Measurements from ENCODE around the gene BBS2.
A peak's percentile ranks its signal among the peaks of the same experiment; 100 is the strongest.
"Not testable (repeated sequence)": the region's sequence is repeated elsewhere in the genome, so short reads cannot be mapped to it uniquely, and the experiment has no call there.

BBS2 gene

GRCh38 chr16:56520251-56520577 is 390 bp upstream of the BBS2 start:
- no peak for DNase-seq

GRCh38 chr16:56518425-56518824 is 1.4 kb downstream of the BBS2 start:
- DNase-seq = no peak

- DNase-seq = no peak
Observed at GRCh38 chr16:56517206-56517605, 2.6 kb downstream of the BBS2 start.

GRCh38 chr16:56515665-56516064 is 4.2 kb downstream of the BBS2 start:
- DNase-seq = no peak

GRCh38 chr16:56514845-56515244 is 5.0 kb downstream of the BBS2 start:
- no peak for DNase-seq

GRCh38 chr16:56513972-56514371 is 5.9 kb downstream of the BBS2 start:
- DNase-seq = peak; percentile 87

GRCh38 chr16:56513091-56513490 is 6.7 kb downstream of the BBS2 start:
- DNase-seq = no peak

GRCh38 chr16:56512025-56512424 is 7.8 kb downstream of the BBS2 start:
- DNase-seq = no peak

GRCh38 chr16:56510544-56510943 is 9.3 kb downstream of the BBS2 start:
- no peak for DNase-seq

- DNase-seq = no peak
Observed at GRCh38 chr16:56506941-56507340, 12.9 kb downstream of the BBS2 start.

- DNase-seq = no peak
Observed at GRCh38 chr16:56505181-56505580, 14.6 kb downstream of the BBS2 start.

GRCh38 chr16:56493815-56494214 is 26.0 kb downstream of the BBS2 start:
- no peak for DNase-seq

GRCh38 chr16:56493126-56493525 is 26.7 kb downstream of the BBS2 start:
- DNase-seq = no peak

GRCh38 chr16:56491657-56492261 is 28.1 kb downstream of the BBS2 start:
- DNase-seq = no peak

GRCh38 chr16:56488868-56489267 is 31.0 kb downstream of the BBS2 start:
- DNase-seq = not testable (repeated sequence)

GRCh38 chr16:56488035-56488434 is 31.8 kb downstream of the BBS2 start:
- DNase-seq = no peak

- no peak for DNase-seq
Observed at GRCh38 chr16:56483394-56483793, 36.4 kb downstream of the BBS2 start.

- no peak for DNase-seq
Observed at GRCh38 chr16:56482683-56483236, 37.1 kb downstream of the BBS2 start.

- no peak for DNase-seq
Observed at GRCh38 chr16:56481468-56482122, 38.2 kb downstream of the BBS2 start.

- no peak for DNase-seq
Observed at GRCh38 chr16:56480776-56481467, 38.9 kb downstream of the BBS2 start.

GRCh38 chr16:56479469-56479868 is 40.4 kb downstream of the BBS2 start:
- DNase-seq = peak; percentile 10

- DNase-seq = no peak
Observed at GRCh38 chr16:56478281-56479049, 41.4 kb downstream of the BBS2 start.

GRCh38 chr16:56477096-56477878 is 42.5 kb downstream of the BBS2 start:
- no peak for DNase-seq
